GM12878 (cell line): ENCODE measurements around the gene SIK1. TPM values are rescaled to one million over a fixed set of nuclear protein-coding genes. Genes with fewer than 3 reads are reported as not detected.
A peak's percentile ranks its signal among the peaks of the same experiment; 100 is the strongest.
"Not testable (repeated sequence)": the region's sequence is repeated elsewhere in the genome, so short reads cannot be mapped to it uniquely, and the experiment has no call there.

ENCODE experiments used
- ATAC-seq: fragments of 200-7000 bp; cut with Tn5 transposase; 3 replicates; pipeline ENCODE4 v1.9.1; 2020; ENCODE audit warnings: mild to moderate bottlenecking, moderate library complexity
- BruUV-seq: library from RNA; stranded (reverse); fragments of 400-500 nt; replicated peaks from 2 replicates; lab custom pipeline; 2021; lab: Mats Ljungman, UMichigan
- CTCF ChIA-PET: fragments of 300-600 bp; sonication (Branson Sonifier 250); formaldehyde crosslinking; extraction: SDS; loops from one replicate; lab custom pipeline; 2021; ENCODE audit warnings: inconsistent platforms; lab: Yijun Ruan, JAX
- POLR2A ChIA-PET: fragments of 350-600 bp; formaldehyde crosslinking; extraction: SDS; loops from one replicate; lab custom pipeline; 2021; ENCODE audit warnings: inconsistent platforms; lab: Charles Lee
- RAD21 ChIA-PET: fragments of 300-600 bp; sonication (Branson Sonifier 250); formaldehyde crosslinking; loops from one replicate; lab custom pipeline; 2023; ENCODE audit warnings: antibody characterized with exemption; ENCODE audit not compliant: unreplicated experiment; lab: Charles Lee
- SMC1A ChIA-PET: fragments of 300-600 bp; sonication (Branson Sonifier 250); formaldehyde crosslinking; loops from one replicate; lab custom pipeline; 2023; ENCODE audit not compliant: unreplicated experiment, uncharacterized antibody; lab: Charles Lee
- DNase-seq: peaks from one replicate; pipeline ENCODE4 v3.0.0-alpha.2; 2011; ENCODE audit warnings: low read depth, low spot score
- FAIRE-seq: peaks from 3 replicates; lab custom pipeline; 2011; peaks lifted over from hg19 to GRCh38; lab: Jason Lieb, UNC
- H2AFZ ChIP-seq: 2 replicates; pipeline ENCODE4 v1.6.0; 2011; ENCODE audit warnings: low read depth, low read length, control low read depth; ENCODE audit not compliant: control insufficient read depth
- H3K27ac ChIP-seq: 2 replicates; pipeline ENCODE4 v1.5.1; 2011; ENCODE audit warnings: control low read depth; ENCODE audit not compliant: control insufficient read depth, insufficient read depth
- H3K27me3 ChIP-seq, 2 experiments: replicated peaks in 1 of 2; 2 replicates each; pipeline versions ENCODE4 v1.6.0 to v1.6.1; 2011; ENCODE audit warnings: low read length in 1 of 2; ENCODE audit not compliant: control insufficient read depth in 2 of 2, insufficient read depth in 2 of 2
- H3K36me3 ChIP-seq, 2 experiments: 2 replicates each; pipeline ENCODE4 v1.5.1; 2011; ENCODE audit warnings: low read length in 1 of 2; ENCODE audit not compliant: control insufficient read depth in 2 of 2, insufficient read depth in 2 of 2
- H3K4me1 ChIP-seq: 2 replicates; pipeline ENCODE4 v1.6.1; 2011; ENCODE audit warnings: mild to moderate bottlenecking, low read length, moderate library complexity, mixed read lengths; ENCODE audit not compliant: control insufficient read depth, insufficient read depth
- H3K4me2 ChIP-seq: 2 replicates; pipeline ENCODE4 v1.6.0; 2011; ENCODE audit warnings: control low read depth; ENCODE audit not compliant: control insufficient read depth, insufficient read depth
- H3K4me3 ChIP-seq: fragments of 200-600 bp; sonication (generic); 2 replicates; pipeline ENCODE4 v1.5.1; 2016
- H3K79me2 ChIP-seq: 2 replicates; pipeline ENCODE4 v1.6.0; 2011; ENCODE audit warnings: low read length; ENCODE audit not compliant: control insufficient read depth, insufficient read depth
- H3K9ac ChIP-seq: 2 replicates; pipeline ENCODE4 v1.8.0; 2011; ENCODE audit warnings: low read length, control low read depth, mixed read lengths; ENCODE audit not compliant: control insufficient read depth, insufficient read depth
- H3K9me3 ChIP-seq: replicated peaks from 3 replicates; pipeline ENCODE4 v1.5.1; 2011; ENCODE audit warnings: mild to moderate bottlenecking, low read length; ENCODE audit not compliant: control insufficient read depth, insufficient read depth
- H4K20me1 ChIP-seq: 2 replicates; pipeline ENCODE4 v1.6.0; 2011; ENCODE audit not compliant: control insufficient read depth, insufficient read depth
- WGBS: methylation state at CpG from one replicate; pipeline ENCODE4 v1.1.6; 2016; ENCODE audit warnings: low lambda C conversion rate; ENCODE audit not compliant: insufficient replicate concordance, insufficient coverage; ENCODE audit errors: missing lambda C conversion rate; 5-methylcytosine and 5-hydroxymethylcytosine counted together
- in situ Hi-C: fragments of 300-500 bp; cut with MboI; formaldehyde crosslinking; loops from 9 replicates; pipeline ENCODE4 v1.14.3; 2018; ENCODE audit warnings: mixed read lengths
- intact Hi-C: fragments of 100-400 bp; cut with micrococcal nuclease; formaldehyde crosslinking; loops from one replicate; pipeline ENCODE4 v1.14.2; 2022; ENCODE audit not compliant: unreplicated experiment
- polyA plus RNA-seq, 11 experiments: library from polyadenylated mRNA; depleted of rRNA in 4 of 11; unstranded in 6 of 11; stranded (reverse) in 5 of 11; fragments of >200 nt; fragmentation: Nextera tagmentation in 4 of 11; fragmentation: Illumina TruSeq in 1 of 11; extraction: Ambion mirVana in 4 of 11; extraction: Trizol in 1 of 11; gene quantifications; 1 replicate in 1 of 11; 2 replicates in 10 of 11; pipeline versions ENCODE4 v1.2.1 to v1.2.3, GENCODE V29; 2011 to 2016; ENCODE audit warnings: inconsistent platforms in 2 of 11, missing spikeins in 2 of 11, low read depth in 1 of 11
- total RNA-seq, 4 experiments: library from RNA; depleted of rRNA in 3 of 4; stranded (reverse); fragments of >200 nt in 3 of 4; fragmentation: Illumina TruSeq in 1 of 4; extraction: Trizol in 1 of 4; gene quantifications; 2 replicates each; pipeline versions ENCODE4 v1.2.1 to v1.2.3, GENCODE V29; 2013 to 2021

The SIK1 gene
- total and polyA plus RNA-seq, 10 of the 15 experiments (the other 5 are each of a cell fraction or from before 2014, with no cell fraction given) = 0.03 to 7.3 (median 2.1) TPM; not detected in 2

- SMC1A ChIA-PET, POLR2A ChIA-PET, H3K27ac ChIP-seq, CTCF ChIA-PET, intact Hi-C loops, H3K9ac ChIP-seq, BruUV-seq, H3K4me3 ChIP-seq, in situ Hi-C loops, H3K36me3 ChIP-seq, H3K27me3 ChIP-seq, H4K20me1 ChIP-seq, ATAC-seq, H2AFZ ChIP-seq, RAD21 ChIA-PET, DNase-seq, H3K9me3 ChIP-seq, H3K4me1 ChIP-seq, FAIRE-seq, H3K4me2 ChIP-seq, H3K79me2 ChIP-seq: not testable (repeated sequence)
- WGBS = no CpG with 5 or more reads among the region's 19 CpGs
Measured at GRCh38 chr21:43383351-43383750, 43.6 kb downstream of the SIK1 start.

GRCh38 chr21:43382902-43383301 is 44.0 kb downstream of the SIK1 start:
- in situ Hi-C loops, FAIRE-seq: not testable (repeated sequence)
- WGBS = 40% methylated on average over 2 of the region's 10 CpGs

GRCh38 chr21:43380852-43381533 is 45.9 kb downstream of the SIK1 start:
- no CpG with 5 or more reads among the region's 28 CpGs for WGBS
- intact Hi-C loops, H3K27me3 ChIP-seq, H3K79me2 ChIP-seq, H2AFZ ChIP-seq, H3K4me1 ChIP-seq, DNase-seq, H3K36me3 ChIP-seq, H4K20me1 ChIP-seq, POLR2A ChIA-PET, CTCF ChIA-PET, SMC1A ChIA-PET, H3K9ac ChIP-seq, H3K4me3 ChIP-seq, RAD21 ChIA-PET, H3K27ac ChIP-seq, in situ Hi-C loops, H3K9me3 ChIP-seq, BruUV-seq, FAIRE-seq, H3K4me2 ChIP-seq: not testable (repeated sequence)
- peak; percentile 81 for ATAC-seq

More at GRCh38 chr21:43382902-43383301, 44.0 kb downstream of the SIK1 start:
- SMC1A ChIA-PET, RAD21 ChIA-PET, POLR2A ChIA-PET, DNase-seq, H3K36me3 ChIP-seq, H3K9ac ChIP-seq, H3K4me2 ChIP-seq, H2AFZ ChIP-seq, H3K27me3 ChIP-seq, H3K4me1 ChIP-seq, H3K27ac ChIP-seq, H3K79me2 ChIP-seq, H3K4me3 ChIP-seq, BruUV-seq, CTCF ChIA-PET, intact Hi-C loops, H4K20me1 ChIP-seq, ATAC-seq, H3K9me3 ChIP-seq: not testable (repeated sequence)

- POLR2A ChIA-PET, H3K27ac ChIP-seq, H3K27me3 ChIP-seq, H4K20me1 ChIP-seq, in situ Hi-C loops, DNase-seq, SMC1A ChIA-PET, H3K79me2 ChIP-seq, H3K4me2 ChIP-seq, H3K9me3 ChIP-seq, H3K4me1 ChIP-seq, intact Hi-C loops, RAD21 ChIA-PET, BruUV-seq, H2AFZ ChIP-seq, H3K9ac ChIP-seq, CTCF ChIA-PET, H3K4me3 ChIP-seq, H3K36me3 ChIP-seq: not testable (repeated sequence)
- FAIRE-seq (peak; percentile 62), ATAC-seq (peak; percentile 50)
- 21% methylated on average over 4 of the region's 11 CpGs for WGBS
Measured at GRCh38 chr21:43380337-43380736, 46.6 kb downstream of the SIK1 start.
